Activated CD4-positive, alpha-beta T cell treated with anti-CD3 and anti-CD28 coated beads, Interleukin-2, Interleukin-4, amounts not matched to agents 100 ng/mL and 50 ng/mL, durations not matched to agents 16 hours and 8 hours (primary cell): ENCODE data around the gene NCKAP5.

ENCODE experiments used
- DNase-seq: peaks from one replicate; pipeline ENCODE4 v3.0.0-alpha.2; 2020; ENCODE audit warnings: low spot score

The NCKAP5 gene

GRCh38 chr2:133382566-133382965 lies 185.7 kb downstream of the NCKAP5 start:
- no peak for DNase-seq

GRCh38 chr2:133380991-133381390 lies 187.3 kb downstream of the NCKAP5 start:
- DNase-seq, result no peak

GRCh38 chr2:133378928-133379549 lies 189.2 kb downstream of the NCKAP5 start:
- DNase-seq, result no peak

- DNase-seq, result no peak
Measured at GRCh38 chr2:133378386-133378785, 189.9 kb downstream of the NCKAP5 start.

- DNase-seq, result no peak
Measured at GRCh38 chr2:133377599-133377998, 190.7 kb downstream of the NCKAP5 start.

- no peak for DNase-seq
Measured at GRCh38 chr2:133377021-133377481, 191.2 kb downstream of the NCKAP5 start.

- DNase-seq, result no peak
Measured at GRCh38 chr2:133374781-133375180, 193.5 kb downstream of the NCKAP5 start.

- DNase-seq, result no peak
Measured at GRCh38 chr2:133371286-133371685, 197.0 kb downstream of the NCKAP5 start.

GRCh38 chr2:133369901-133370658 lies 198.2 kb downstream of the NCKAP5 start:
- DNase-seq, result no peak

GRCh38 chr2:133365117-133365516 lies 203.1 kb downstream of the NCKAP5 start:
- no peak for DNase-seq

- DNase-seq, result no peak
Measured at GRCh38 chr2:133364636-133365035, 203.6 kb downstream of the NCKAP5 start.

- DNase-seq, result no peak
Measured at GRCh38 chr2:133363884-133364283, 204.4 kb downstream of the NCKAP5 start.

GRCh38 chr2:133362061-133362476 lies 206.2 kb downstream of the NCKAP5 start:
- no peak for DNase-seq

GRCh38 chr2:133360882-133361281 lies 207.4 kb downstream of the NCKAP5 start:
- no peak for DNase-seq

- DNase-seq, result no peak
Measured at GRCh38 chr2:133360190-133360589, 208.1 kb downstream of the NCKAP5 start.

GRCh38 chr2:133352719-133353118 lies 215.5 kb downstream of the NCKAP5 start:
- no peak for DNase-seq

GRCh38 chr2:133346654-133347053 lies 221.6 kb downstream of the NCKAP5 start:
- DNase-seq, result no peak

- no peak for DNase-seq
Measured at GRCh38 chr2:133345638-133346037, 222.6 kb downstream of the NCKAP5 start.

GRCh38 chr2:133344849-133345248 lies 223.4 kb downstream of the NCKAP5 start:
- no peak for DNase-seq

GRCh38 chr2:133343018-133343352 lies 225.3 kb downstream of the NCKAP5 start:
- no peak for DNase-seq

- no peak for DNase-seq
Measured at GRCh38 chr2:133342286-133343017, 225.8 kb downstream of the NCKAP5 start.

- DNase-seq, result no peak
Measured at GRCh38 chr2:133341575-133341974, 226.7 kb downstream of the NCKAP5 start.

- no peak for DNase-seq
Measured at GRCh38 chr2:133338224-133338623, 230.0 kb downstream of the NCKAP5 start.
